Measurements from ENCODE around the gene CAPN13.

Gene CAPN13

GRCh38 chr2:30684026-30684425, 123.2 kb downstream of the CAPN13 start:
- Histone ChIP-seq H3K27ac (ENCODE audit: low read depth in 2 of 2, low read length in 2 of 2) (no peak overlapping the region), H3K27me3 (ENCODE audit: control insufficient read depth in 2 of 2, insufficient read depth in 2 of 2, low read length in 2 of 2) (no peaks in the 10 kb centered on the region), H3K9me3 (ENCODE audit: control insufficient read depth in 2 of 2, low read length in 2 of 2) (no peaks in the 10 kb centered on the region), H3K4me1 (ENCODE audit: control insufficient read depth in 2 of 2, insufficient read depth in 2 of 2, low read length in 2 of 2) (no peaks in the 10 kb centered on the region), H3K4me3 (ENCODE audit: low read length in 2 of 2) (no peak overlapping the region), H3K9ac (ENCODE audit: low read depth in 1 of 2, low read length in 2 of 2) (no peak overlapping the region), H3K36me3 (ENCODE audit: control insufficient read depth in 2 of 2, insufficient read depth in 2 of 2, low read length in 2 of 2) (no peaks in the 10 kb centered on the region)

GRCh38 chr2:30683236-30683956, 123.8 kb downstream of the CAPN13 start:
- Histone ChIP-seq H3K4me1 (ENCODE audit: control insufficient read depth in 2 of 2, insufficient read depth in 2 of 2, low read length in 2 of 2) (no peaks in the 10 kb centered on the region), H3K4me3 (ENCODE audit: low read length in 2 of 2) (no peak overlapping the region), H3K27me3 (ENCODE audit: control insufficient read depth in 2 of 2, insufficient read depth in 2 of 2, low read length in 2 of 2) (no peaks in the 10 kb centered on the region), H3K27ac (ENCODE audit: low read depth in 2 of 2, low read length in 2 of 2) (no peak overlapping the region), H3K36me3 (ENCODE audit: control insufficient read depth in 2 of 2, insufficient read depth in 2 of 2, low read length in 2 of 2) (no peaks in the 10 kb centered on the region), H3K9me3 (ENCODE audit: control insufficient read depth in 2 of 2, low read length in 2 of 2) (no peaks in the 10 kb centered on the region), H3K9ac (ENCODE audit: low read depth in 1 of 2, low read length in 2 of 2) (no peak overlapping the region)

GRCh38 chr2:30681022-30681421, 126.2 kb downstream of the CAPN13 start:
- Histone ChIP-seq H3K4me1 (ENCODE audit: control insufficient read depth in 2 of 2, insufficient read depth in 2 of 2, low read length in 2 of 2) (no peaks in the 10 kb centered on the region), H3K36me3 (ENCODE audit: control insufficient read depth in 2 of 2, insufficient read depth in 2 of 2, low read length in 2 of 2) (no peaks in the 10 kb centered on the region), H3K9ac (ENCODE audit: low read depth in 1 of 2, low read length in 2 of 2) (no peak overlapping the region), H3K9me3 (ENCODE audit: control insufficient read depth in 2 of 2, low read length in 2 of 2) (no peaks in the 10 kb centered on the region), H3K27me3 (ENCODE audit: control insufficient read depth in 2 of 2, insufficient read depth in 2 of 2, low read length in 2 of 2) (no peaks in the 10 kb centered on the region), H3K27ac (ENCODE audit: low read depth in 2 of 2, low read length in 2 of 2) (no peak overlapping the region), H3K4me3 (ENCODE audit: low read length in 2 of 2) (no peak overlapping the region)

GRCh38 chr2:30680121-30680520, 127.1 kb downstream of the CAPN13 start:
- no peak overlapping the region for H3K27ac ChIP-seq (ENCODE audit: low read depth in 2 of 2, low read length in 2 of 2)
- no peak overlapping the region for H3K9ac ChIP-seq (ENCODE audit: low read depth in 1 of 2, low read length in 2 of 2)
- no peaks in the 10 kb centered on the region for H3K36me3 ChIP-seq (ENCODE audit: control insufficient read depth in 2 of 2, insufficient read depth in 2 of 2, low read length in 2 of 2)
- H3K4me3 ChIP-seq (ENCODE audit: low read length in 2 of 2), result no peak overlapping the region
- no peaks in the 10 kb centered on the region for H3K4me1 ChIP-seq (ENCODE audit: control insufficient read depth in 2 of 2, insufficient read depth in 2 of 2, low read length in 2 of 2)
- no peaks in the 10 kb centered on the region for H3K9me3 ChIP-seq (ENCODE audit: control insufficient read depth in 2 of 2, low read length in 2 of 2)
- H3K27me3 ChIP-seq (ENCODE audit: control insufficient read depth in 2 of 2, insufficient read depth in 2 of 2, low read length in 2 of 2), result no peaks in the 10 kb centered on the region

- no peak overlapping the region for H3K9ac ChIP-seq (ENCODE audit: low read depth in 1 of 2, low read length in 2 of 2)
- no peak overlapping the region for H3K27ac ChIP-seq (ENCODE audit: low read depth in 2 of 2, low read length in 2 of 2)
- H3K36me3 ChIP-seq (ENCODE audit: control insufficient read depth in 2 of 2, insufficient read depth in 2 of 2, low read length in 2 of 2), result no peaks in the 10 kb centered on the region
- no peaks in the 10 kb centered on the region for H3K9me3 ChIP-seq (ENCODE audit: control insufficient read depth in 2 of 2, low read length in 2 of 2)
- H3K4me3 ChIP-seq (ENCODE audit: low read length in 2 of 2), result no peak overlapping the region
- no peaks in the 10 kb centered on the region for H3K4me1 ChIP-seq (ENCODE audit: control insufficient read depth in 2 of 2, insufficient read depth in 2 of 2, low read length in 2 of 2)
- H3K27me3 ChIP-seq (ENCODE audit: control insufficient read depth in 2 of 2, insufficient read depth in 2 of 2, low read length in 2 of 2), result no peaks in the 10 kb centered on the region
Measured at GRCh38 chr2:30679426-30680088, 127.7 kb downstream of the CAPN13 start.

GRCh38 chr2:30678410-30679137, 128.7 kb downstream of the CAPN13 start:
- H3K27ac ChIP-seq (ENCODE audit: low read depth in 2 of 2, low read length in 2 of 2), result no peak overlapping the region

GRCh38 chr2:30677861-30678385, 129.3 kb downstream of the CAPN13 start:
- Histone ChIP-seq H3K9ac (ENCODE audit: low read depth in 1 of 2, low read length in 2 of 2) (no peak overlapping the region), H3K4me3 (ENCODE audit: low read length in 2 of 2) (no peak overlapping the region), H3K27ac (ENCODE audit: low read depth in 2 of 2, low read length in 2 of 2) (no peak overlapping the region), H3K9me3 (ENCODE audit: control insufficient read depth in 2 of 2, low read length in 2 of 2) (no peaks in the 10 kb centered on the region), H3K4me1 (ENCODE audit: control insufficient read depth in 2 of 2, insufficient read depth in 2 of 2, low read length in 2 of 2) (no peaks in the 10 kb centered on the region), H3K27me3 (ENCODE audit: control insufficient read depth in 2 of 2, insufficient read depth in 2 of 2, low read length in 2 of 2) (no peaks in the 10 kb centered on the region), H3K36me3 (ENCODE audit: control insufficient read depth in 2 of 2, insufficient read depth in 2 of 2, low read length in 2 of 2) (no peaks in the 10 kb centered on the region)

More at GRCh38 chr2:30678410-30679137, 128.7 kb downstream of the CAPN13 start:
- no peak overlapping the region for H3K9ac ChIP-seq (ENCODE audit: low read depth in 1 of 2, low read length in 2 of 2)
- H3K27me3 ChIP-seq (ENCODE audit: control insufficient read depth in 2 of 2, insufficient read depth in 2 of 2, low read length in 2 of 2), result no peaks in the 10 kb centered on the region
- H3K36me3 ChIP-seq (ENCODE audit: control insufficient read depth in 2 of 2, insufficient read depth in 2 of 2, low read length in 2 of 2), result no peaks in the 10 kb centered on the region
- no peak overlapping the region for H3K4me3 ChIP-seq (ENCODE audit: low read length in 2 of 2)
- no peaks in the 10 kb centered on the region for H3K9me3 ChIP-seq (ENCODE audit: control insufficient read depth in 2 of 2, low read length in 2 of 2)
- no peaks in the 10 kb centered on the region for H3K4me1 ChIP-seq (ENCODE audit: control insufficient read depth in 2 of 2, insufficient read depth in 2 of 2, low read length in 2 of 2)

GRCh38 chr2:30677231-30677630, 130.0 kb downstream of the CAPN13 start:
- Histone ChIP-seq H3K9ac (ENCODE audit: low read depth in 1 of 2, low read length in 2 of 2) (no peak overlapping the region), H3K36me3 (ENCODE audit: control insufficient read depth in 2 of 2, insufficient read depth in 2 of 2, low read length in 2 of 2) (no peaks in the 10 kb centered on the region), H3K4me3 (ENCODE audit: low read length in 2 of 2) (no peak overlapping the region), H3K4me1 (ENCODE audit: control insufficient read depth in 2 of 2, insufficient read depth in 2 of 2, low read length in 2 of 2) (no peaks in the 10 kb centered on the region), H3K27me3 (ENCODE audit: control insufficient read depth in 2 of 2, insufficient read depth in 2 of 2, low read length in 2 of 2) (no peaks in the 10 kb centered on the region), H3K27ac (ENCODE audit: low read depth in 2 of 2, low read length in 2 of 2) (no peak overlapping the region), H3K9me3 (ENCODE audit: control insufficient read depth in 2 of 2, low read length in 2 of 2) (no peaks in the 10 kb centered on the region)

- H3K36me3 ChIP-seq (ENCODE audit: control insufficient read depth in 2 of 2, insufficient read depth in 2 of 2, low read length in 2 of 2), result no peaks in the 10 kb centered on the region
- no peak overlapping the region for H3K4me3 ChIP-seq (ENCODE audit: low read length in 2 of 2)
- no peak overlapping the region for H3K9ac ChIP-seq (ENCODE audit: low read depth in 1 of 2, low read length in 2 of 2)
- H3K9me3 ChIP-seq (ENCODE audit: control insufficient read depth in 2 of 2, low read length in 2 of 2), result no peaks in the 10 kb centered on the region
- no peaks in the 10 kb centered on the region for H3K4me1 ChIP-seq (ENCODE audit: control insufficient read depth in 2 of 2, insufficient read depth in 2 of 2, low read length in 2 of 2)
- H3K27me3 ChIP-seq (ENCODE audit: control insufficient read depth in 2 of 2, insufficient read depth in 2 of 2, low read length in 2 of 2), result no peaks in the 10 kb centered on the region
- H3K27ac ChIP-seq (ENCODE audit: low read depth in 2 of 2, low read length in 2 of 2), result no peak overlapping the region
Measured at GRCh38 chr2:30675758-30676157, 131.5 kb downstream of the CAPN13 start.

GRCh38 chr2:30673127-30673526, 134.1 kb downstream of the CAPN13 start:
- Histone ChIP-seq H3K36me3 (ENCODE audit: control insufficient read depth in 2 of 2, insufficient read depth in 2 of 2, low read length in 2 of 2) (no peaks in the 10 kb centered on the region), H3K9me3 (ENCODE audit: control insufficient read depth in 2 of 2, low read length in 2 of 2) (no peaks in the 10 kb centered on the region), H3K27me3 (ENCODE audit: control insufficient read depth in 2 of 2, insufficient read depth in 2 of 2, low read length in 2 of 2) (no peaks in the 10 kb centered on the region), H3K27ac (ENCODE audit: low read depth in 2 of 2, low read length in 2 of 2) (no peak overlapping the region), H3K4me1 (ENCODE audit: control insufficient read depth in 2 of 2, insufficient read depth in 2 of 2, low read length in 2 of 2) (no peaks in the 10 kb centered on the region), H3K4me3 (ENCODE audit: low read length in 2 of 2) (no peak overlapping the region), H3K9ac (ENCODE audit: low read depth in 1 of 2, low read length in 2 of 2) (no peak overlapping the region)

Data from mucosa of rectum (tissue), 2 donors.